Ramos (cell line): ENCODE data around the gene ANAPC5.

ENCODE experiments used
- in situ Hi-C: fragments of 300-500 bp; cut with MboI; formaldehyde crosslinking; loops from one replicate; pipeline ENCODE4 v1.14.3; 2022; ENCODE audit warnings: low sequenced_read_pairs; ENCODE audit not compliant: unreplicated experiment

Gene ANAPC5

DNA sequence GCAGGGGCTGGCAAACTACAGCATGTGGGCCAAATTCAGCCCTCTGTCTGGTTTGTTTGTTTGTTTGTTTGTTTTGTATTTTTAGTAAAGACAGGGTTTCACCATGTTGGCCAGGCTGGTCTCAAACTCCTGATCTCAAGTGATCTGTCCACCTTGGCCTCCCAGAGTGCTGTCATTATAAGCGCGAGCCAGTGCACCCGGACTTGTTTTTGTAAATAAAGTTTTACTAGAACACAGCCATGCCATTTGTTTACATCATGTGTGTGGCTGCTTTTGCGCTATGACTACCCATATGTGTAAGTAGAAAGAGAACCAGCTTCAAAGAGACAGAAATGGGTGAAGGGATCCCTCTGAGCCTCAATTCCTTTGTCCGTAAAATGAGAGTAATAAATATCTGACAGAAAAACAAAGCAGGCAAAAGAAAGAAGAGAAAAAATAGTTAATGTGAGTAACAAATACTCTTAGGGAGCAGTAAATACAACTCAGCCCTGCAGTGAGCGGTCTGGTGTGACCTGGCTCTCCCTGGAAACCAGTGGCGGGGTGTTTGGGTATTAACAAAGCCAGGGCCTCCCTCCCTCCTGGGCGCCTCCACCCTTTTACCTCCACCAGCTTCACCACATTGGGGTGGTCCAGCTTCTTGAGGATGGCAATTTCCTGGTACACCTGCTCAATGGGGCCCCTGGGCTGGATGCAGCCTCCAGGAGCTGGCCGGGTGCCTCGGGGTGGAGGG, 88.8 kb downstream of the ANAPC5 start:
- in situ Hi-C loops: no loop called here

DNA sequence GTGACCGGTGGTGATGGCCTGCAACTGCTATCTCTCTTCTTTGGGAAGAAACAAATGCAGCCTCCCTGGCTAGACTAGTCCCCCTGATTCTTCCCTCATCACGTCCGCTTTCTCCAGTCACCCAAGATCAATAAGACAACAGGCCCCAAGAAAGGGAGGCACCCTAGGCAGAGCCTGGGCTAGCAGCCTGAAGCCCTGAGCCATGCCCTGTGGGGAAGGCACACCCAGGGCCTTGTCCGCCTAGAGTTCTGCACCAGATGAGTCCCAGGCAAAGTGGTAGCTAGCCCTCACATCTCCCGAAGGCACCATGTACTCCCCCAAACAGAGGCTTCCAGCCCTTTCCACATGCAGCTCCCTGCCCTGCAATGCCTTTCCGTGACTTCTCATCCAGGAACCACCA, 90.8 kb downstream of the ANAPC5 start:
- in situ Hi-C loops: no loop called here

DNA sequence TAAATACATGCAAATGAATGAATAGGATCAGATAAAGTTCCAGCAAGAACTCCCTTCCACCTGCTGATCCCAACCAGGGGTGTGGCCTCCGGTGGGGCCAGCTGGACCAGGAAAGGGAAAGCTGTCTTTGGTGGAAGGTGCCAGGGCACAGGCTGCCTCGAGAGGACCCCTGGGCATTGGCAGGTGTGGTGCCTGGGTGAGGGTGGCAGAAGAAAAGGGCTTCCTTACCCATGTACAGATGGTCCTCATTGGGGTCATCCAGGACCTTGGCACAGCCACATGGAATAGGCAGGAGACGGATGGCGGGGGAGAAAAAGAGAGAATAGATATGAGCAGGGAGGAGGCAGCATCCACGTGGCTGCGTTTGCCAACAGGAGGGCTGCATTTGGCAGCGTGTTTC, 92.1 kb downstream of the ANAPC5 start:
- in situ Hi-C loops: no loop called here

DNA sequence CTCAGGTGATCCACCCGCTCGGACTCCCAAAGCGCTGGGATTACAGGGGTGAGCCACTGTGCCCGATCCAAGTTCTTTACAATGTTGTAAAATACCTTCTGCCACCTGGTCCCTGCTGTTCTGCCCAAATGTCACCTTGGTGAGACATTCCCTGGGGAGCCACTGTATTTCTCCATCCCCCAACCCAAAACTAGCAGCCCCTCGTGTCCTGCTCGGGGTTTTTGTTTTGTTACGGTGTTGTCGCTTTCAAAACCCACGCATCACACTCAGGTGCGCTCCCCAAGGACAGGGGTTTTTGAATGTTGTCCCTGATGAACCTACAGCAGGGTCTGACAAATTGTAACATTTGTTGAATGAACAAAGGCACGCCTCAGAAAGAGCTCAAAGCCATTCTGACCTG, 93.1 kb downstream of the ANAPC5 start:
- in situ Hi-C loops: no loop called here
